ENCODE measurements around the gene SRPX2. TPM values are rescaled to one million over a fixed set of nuclear protein-coding genes. Genes with fewer than 3 reads are reported as not detected.
"Not testable (repeated sequence)": the region's sequence is repeated elsewhere in the genome, so short reads cannot be mapped to it uniquely, and the experiment has no call there.

Gene SRPX2
- polyA plus RNA-seq, 3 donors from 2014 or later = not detected

DNA sequence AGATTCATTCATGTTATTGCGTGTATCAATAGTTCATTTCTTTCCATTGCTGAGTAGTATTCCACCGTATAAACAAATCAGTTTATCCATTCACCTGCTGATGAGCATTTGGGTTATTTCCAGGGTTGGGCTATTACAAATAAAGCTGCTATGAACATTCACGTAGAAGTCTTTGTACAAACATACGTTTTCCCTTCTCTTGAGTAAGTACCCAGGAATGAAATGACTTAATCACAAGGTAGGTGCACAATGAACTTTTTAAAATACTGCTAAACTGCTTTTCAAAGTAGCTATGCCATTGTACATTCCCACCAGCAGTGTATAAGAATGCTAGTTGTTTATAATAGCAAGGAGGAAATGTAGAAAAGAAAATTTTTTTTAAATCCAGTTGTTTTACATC lies 52.0 kb downstream of the SRPX2 start:
- Mint-ChIP-seq H3K9me3 (no peaks in the 10 kb centered on the region), H3K27ac (no peak overlapping the region), H3K27me3 (ENCODE audit: low read depth in 3 of 3) (peaks cover 3 to 14% (median 4%) of the 10 kb centered on the region in 3 donors), H3K4me1 (no peaks in the 10 kb centered on the region), H3K36me3 (no peaks in the 10 kb centered on the region), H3K4me3 (no peak overlapping the region)
- DNase-seq = no peak

DNA sequence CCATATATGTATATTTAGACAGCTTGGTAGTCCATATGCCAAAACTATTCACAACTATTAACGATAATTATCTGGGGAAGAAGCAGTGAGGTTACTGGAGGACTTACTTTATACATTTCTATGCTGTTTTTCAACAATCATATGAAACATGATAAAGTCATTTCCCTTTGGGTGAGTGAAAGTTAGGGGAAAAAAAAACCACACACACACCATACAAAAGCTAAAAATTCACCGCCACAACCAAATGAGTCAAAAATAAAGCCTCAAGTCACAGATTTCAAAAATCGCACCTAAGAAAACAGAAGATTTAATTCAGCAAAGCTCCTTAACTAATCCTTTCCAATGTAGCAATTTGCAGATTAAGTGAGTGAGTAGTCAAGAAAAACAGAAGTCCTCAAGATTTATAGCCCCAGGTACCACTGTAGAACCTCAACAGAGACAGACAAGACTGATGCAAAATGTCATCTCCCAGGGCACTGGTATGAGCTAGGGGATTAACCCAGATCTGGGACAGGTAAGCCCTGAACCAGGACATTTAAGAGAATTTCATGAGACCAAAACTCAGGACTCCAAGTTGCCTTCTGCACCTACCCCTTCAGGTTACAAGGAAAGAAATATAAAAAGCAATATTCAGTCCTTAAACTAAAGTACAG lies 52.8 kb downstream of the SRPX2 start:
- H3K27ac Mint-ChIP-seq = no peak overlapping the region

DNA sequence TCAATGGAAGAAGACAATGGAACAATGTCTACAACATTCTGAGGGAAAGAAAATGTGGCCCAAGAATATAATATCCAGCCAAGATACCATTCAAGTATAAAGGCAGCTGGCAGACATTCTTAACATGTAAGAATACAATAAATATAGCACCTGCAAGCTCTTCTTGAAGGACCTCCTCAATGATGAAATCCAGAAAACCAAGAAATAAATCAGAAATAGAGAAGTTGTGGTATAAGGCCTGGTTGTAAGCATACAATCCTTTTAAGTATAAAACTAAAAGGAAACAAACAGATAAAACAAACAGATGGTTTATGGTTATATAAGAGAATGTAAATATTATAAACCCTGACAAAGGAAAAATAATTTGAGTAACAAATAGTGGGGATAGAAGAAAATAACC lies 54.6 kb downstream of the SRPX2 start:
- Mint-ChIP-seq H3K9me3 (peaks cover 0 to 2% (median 0%) of the 10 kb centered on the region in 6 donors), H3K36me3 (no peaks in the 10 kb centered on the region), H3K27ac (no peak overlapping the region), H3K4me1 (no peaks in the 10 kb centered on the region), H3K27me3 (ENCODE audit: low read depth in 3 of 3) (peaks cover 2 to 13% (median 4%) of the 10 kb centered on the region in 3 donors), H3K4me3 (no peak overlapping the region)
- no peak for DNase-seq

More for the DNA sequence above, 52.8 kb downstream of the SRPX2 start:
- Mint-ChIP-seq H3K36me3 (no peaks in the 10 kb centered on the region), H3K4me1 (no peaks in the 10 kb centered on the region), H3K9me3 (no peaks in the 10 kb centered on the region), H3K27me3 (ENCODE audit: low read depth in 3 of 3) (peaks cover 4 to 20% (median 4%) of the 10 kb centered on the region in 3 donors), H3K4me3 (no peak overlapping the region)
- DNase-seq = no peak

DNA sequence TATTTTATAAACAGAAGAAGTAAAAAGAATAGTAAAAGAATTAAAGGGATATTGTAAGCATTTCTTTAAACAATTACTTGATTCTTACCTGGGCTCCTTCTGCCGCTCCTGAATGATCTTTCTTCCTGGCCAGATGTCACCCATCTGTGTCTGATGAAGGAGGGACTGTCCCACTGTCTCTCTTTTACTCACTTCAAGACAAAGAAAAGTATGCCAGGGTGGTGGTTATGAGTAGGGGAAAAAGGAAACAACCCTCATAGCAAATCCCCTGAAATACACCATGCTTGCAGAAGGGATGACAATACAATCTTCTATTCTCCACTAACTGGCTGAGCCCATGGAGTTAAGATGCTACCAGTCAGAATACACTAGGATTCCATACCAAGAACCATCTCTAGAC lies 56.8 kb downstream of the SRPX2 start:
- Mint-ChIP-seq H3K4me1 (no peaks in the 10 kb centered on the region), H3K27ac (no peak overlapping the region), H3K9me3 (peaks cover 0 to 2% (median 0%) of the 10 kb centered on the region in 6 donors), H3K27me3 (ENCODE audit: low read depth in 3 of 3) (peaks cover 4 to 15% (median 6%) of the 10 kb centered on the region in 3 donors), H3K4me3 (no peak overlapping the region), H3K36me3 (no peaks in the 10 kb centered on the region)
- no peak for DNase-seq

DNA sequence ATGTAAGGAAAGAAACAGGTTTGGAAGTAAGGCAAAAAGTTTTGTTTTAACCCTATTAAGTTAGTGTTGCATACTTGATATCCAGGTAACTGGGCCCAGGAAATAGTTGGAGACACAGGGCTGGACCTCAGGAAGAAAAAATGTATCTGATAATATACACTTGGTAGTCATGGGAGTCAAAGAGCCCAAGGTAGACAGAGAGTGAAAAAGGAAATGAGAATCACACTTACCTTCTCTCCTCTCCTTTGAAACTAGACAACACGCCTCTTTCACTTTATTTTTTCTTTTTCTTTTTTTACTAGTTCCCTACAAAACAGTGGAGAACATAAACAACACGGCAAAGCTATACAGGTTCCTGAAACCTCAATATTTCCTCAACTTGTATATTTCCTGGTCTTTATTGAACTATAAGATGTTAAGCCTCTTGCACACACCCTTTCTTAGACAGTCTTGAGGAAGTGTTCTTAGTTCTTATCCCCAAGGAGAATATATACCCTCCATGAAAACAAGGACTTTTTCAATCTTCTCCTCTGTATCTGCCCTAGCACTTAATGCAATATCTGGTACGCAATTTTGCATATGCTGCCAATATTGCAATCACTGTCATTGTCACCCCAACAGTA lies 60.7 kb downstream of the SRPX2 start:
- no peak overlapping the region for H3K4me3 Mint-ChIP-seq
- no peaks in the 10 kb centered on the region for H3K4me1 Mint-ChIP-seq
- DNase-seq = no peak
- H3K36me3 Mint-ChIP-seq = no peaks in the 10 kb centered on the region
- H3K9me3 Mint-ChIP-seq = peaks cover 0 to 2% (median 0%) of the 10 kb centered on the region in 6 donors
- no peak overlapping the region for H3K27ac Mint-ChIP-seq
- H3K27me3 Mint-ChIP-seq (ENCODE audit: low read depth in 3 of 3) = peaks cover 6 to 13% (median 8%) of the 10 kb centered on the region in 3 donors

DNA sequence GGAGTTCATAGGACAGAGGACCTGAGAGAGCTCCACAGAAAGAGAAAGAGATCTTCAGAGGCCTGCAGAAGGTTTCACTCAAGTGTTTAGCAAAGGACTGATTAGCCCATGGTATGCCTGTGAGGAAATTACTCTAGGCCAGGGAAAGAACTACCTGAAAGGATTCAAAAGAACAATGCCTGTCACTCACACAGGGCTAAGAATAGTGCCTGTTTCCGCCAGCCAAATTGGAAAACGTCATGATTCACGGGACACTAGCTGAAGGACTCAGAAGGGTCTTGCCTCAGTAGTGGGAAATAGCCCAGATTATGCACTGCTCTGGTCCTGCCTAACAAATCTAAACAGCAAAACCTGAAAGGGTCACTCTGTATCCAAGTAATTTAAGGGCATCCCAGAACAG lies 66.8 kb downstream of the SRPX2 start:
- Mint-ChIP-seq H3K27me3 (ENCODE audit: low read depth in 3 of 3) (peaks cover 0 to 4% (median 4%) of the 10 kb centered on the region in 3 donors), H3K27ac (no peak overlapping the region), H3K36me3 (no peaks in the 10 kb centered on the region), H3K4me1 (no peaks in the 10 kb centered on the region), H3K9me3 (no peaks in the 10 kb centered on the region), H3K4me3 (no peak overlapping the region)
- no peak for DNase-seq

DNA sequence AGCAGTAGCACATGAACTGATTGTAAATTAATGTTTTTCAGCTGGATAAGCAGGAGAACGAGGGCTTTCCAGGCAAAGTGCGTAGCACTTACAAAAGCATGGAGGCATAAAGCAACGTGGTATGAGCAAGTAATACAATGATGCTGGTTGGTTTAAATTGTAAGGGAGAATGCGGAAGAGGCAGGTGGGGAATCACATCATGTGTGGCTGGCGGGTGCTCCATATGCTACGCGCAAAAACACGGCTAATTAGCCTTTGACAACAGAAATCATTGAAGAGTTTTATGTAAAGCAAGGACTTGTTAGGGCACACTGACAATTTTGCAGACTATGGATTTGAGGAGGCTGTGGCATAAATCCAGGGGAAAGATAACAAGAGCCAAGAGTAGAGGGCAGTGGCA lies 73.4 kb downstream of the SRPX2 start:
- H3K4me3 Mint-ChIP-seq = no peak overlapping the region
- no peak overlapping the region for H3K27ac Mint-ChIP-seq
- H3K9me3 Mint-ChIP-seq = no peaks in the 10 kb centered on the region
- no peaks in the 10 kb centered on the region for H3K4me1 Mint-ChIP-seq
- H3K27me3 Mint-ChIP-seq (ENCODE audit: low read depth in 3 of 3) = peaks cover 1 to 10% (median 2%) of the 10 kb centered on the region in 3 donors
- no peak for DNase-seq
- no peaks in the 10 kb centered on the region for H3K36me3 Mint-ChIP-seq

DNA sequence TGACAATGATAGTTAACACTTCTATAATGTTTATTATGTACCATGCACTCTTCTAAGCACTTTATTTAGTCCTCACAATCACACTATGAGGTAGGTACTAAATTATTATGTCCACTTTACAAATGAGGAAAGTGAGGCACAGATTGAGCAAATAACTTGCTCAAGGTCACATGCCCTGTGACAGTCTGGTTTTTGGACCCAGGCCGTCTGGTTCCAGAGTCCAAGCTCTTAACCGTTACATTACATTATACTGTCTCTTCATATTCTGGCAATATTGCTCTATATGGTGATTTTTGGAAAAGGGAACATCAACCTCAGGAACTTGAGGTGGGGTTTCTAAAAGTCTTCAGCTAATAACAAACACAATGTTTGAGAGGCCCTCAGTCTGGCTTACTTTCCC lies 75.1 kb downstream of the SRPX2 start:
- Mint-ChIP-seq H3K9me3 (no peaks in the 10 kb centered on the region), H3K36me3 (no peaks in the 10 kb centered on the region), H3K4me1 (no peaks in the 10 kb centered on the region), H3K27ac (no peak overlapping the region), H3K27me3 (ENCODE audit: low read depth in 3 of 3) (peaks cover 2 to 14% (median 3%) of the 10 kb centered on the region in 3 donors), H3K4me3 (no peak overlapping the region)
- DNase-seq = no peak

DNA sequence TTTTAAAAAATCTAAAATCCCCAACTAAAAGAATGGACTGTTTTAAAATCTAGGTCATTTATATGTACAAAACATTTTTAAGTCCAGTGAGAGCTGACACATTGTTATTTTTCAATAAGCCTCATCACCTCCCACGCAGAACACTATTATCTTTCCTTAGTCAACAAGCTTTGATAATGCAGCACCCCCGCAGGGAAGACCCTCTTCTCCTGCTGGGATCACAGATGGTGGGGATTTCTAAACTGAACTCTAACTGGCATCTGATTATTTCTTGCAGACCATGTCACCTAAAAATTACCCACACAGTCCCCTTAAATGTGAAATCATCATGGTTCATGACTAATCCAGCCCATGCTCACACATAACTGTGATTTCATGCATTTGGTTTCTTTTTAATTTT lies 76.3 kb downstream of the SRPX2 start:
- Mint-ChIP-seq H3K9me3 (no peaks in the 10 kb centered on the region), H3K4me1 (no peaks in the 10 kb centered on the region), H3K27me3 (ENCODE audit: low read depth in 3 of 3) (peaks cover 2 to 14% (median 3%) of the 10 kb centered on the region in 3 donors), H3K4me3 (no peak overlapping the region), H3K27ac (no peak overlapping the region), H3K36me3 (no peaks in the 10 kb centered on the region)
- no peak for DNase-seq

DNA sequence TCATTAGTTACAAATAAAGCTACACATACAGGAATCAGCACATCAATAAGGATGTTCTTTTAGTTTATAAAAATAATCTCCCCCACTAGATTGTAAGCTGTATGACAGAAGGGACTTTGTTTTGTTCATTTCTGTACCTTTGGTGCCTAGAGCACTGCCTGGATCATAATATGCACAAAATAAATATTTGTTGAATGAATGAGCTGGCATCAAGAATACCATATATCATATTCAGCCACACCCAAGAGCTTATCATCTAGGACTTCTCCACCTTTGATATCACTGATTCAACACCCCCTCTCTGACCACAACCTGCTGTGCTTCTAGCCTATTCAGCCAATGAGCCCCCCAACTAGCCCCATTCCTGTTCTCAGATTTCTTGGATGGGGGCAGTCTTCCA lies 77.3 kb downstream of the SRPX2 start:
- Mint-ChIP-seq H3K9me3 (no peaks in the 10 kb centered on the region), H3K36me3 (no peaks in the 10 kb centered on the region), H3K27ac (no peak overlapping the region), H3K4me3 (no peak overlapping the region), H3K4me1 (no peaks in the 10 kb centered on the region), H3K27me3 (ENCODE audit: low read depth in 3 of 3) (peaks cover 3 to 14% (median 3%) of the 10 kb centered on the region in 3 donors)
- DNase-seq = no peak

DNA sequence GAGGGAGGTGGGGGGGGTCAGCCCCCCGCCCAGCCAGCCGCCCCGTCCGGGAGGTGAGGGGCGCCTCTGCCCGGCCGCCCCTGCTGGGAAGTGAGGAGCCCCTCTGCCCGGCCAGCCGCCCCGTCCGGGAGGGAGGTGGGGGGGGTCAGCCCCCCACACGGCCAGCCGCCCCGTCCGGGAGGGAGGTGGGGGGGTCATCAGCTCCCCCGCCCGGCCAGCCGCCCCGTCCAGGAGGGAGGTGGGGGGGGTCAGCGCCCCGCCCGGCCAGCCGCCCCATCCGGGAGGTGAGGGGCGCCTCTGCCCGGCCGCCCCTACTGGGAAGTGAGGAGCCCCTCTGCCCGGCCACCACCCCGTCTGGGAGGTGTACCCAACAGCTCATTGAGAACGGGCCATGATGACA lies 80.0 kb downstream of the SRPX2 start:
- H3K27ac Mint-ChIP-seq, DNase-seq, H3K4me3 Mint-ChIP-seq, H3K36me3 Mint-ChIP-seq, H3K4me1 Mint-ChIP-seq, H3K9me3 Mint-ChIP-seq: not testable (repeated sequence)
- peaks cover 2 to 17% (median 3%) of the 10 kb centered on the region in 3 donors for H3K27me3 Mint-ChIP-seq (ENCODE audit: low read depth in 3 of 3)

Other genes with a start within 250 kb of the SRPX2 start
- not detected for gene PCDH19, start 233.9 kb upstream of the SRPX2 start, polyA plus RNA-seq
- not detected for gene TNMD, start 59.3 kb upstream of the SRPX2 start, polyA plus RNA-seq
- under 1 TPM in 1 of 3 donors, not detected in 2; 0.64 TPM for gene TSPAN6, start 7.4 kb upstream of the SRPX2 start, polyA plus RNA-seq
- under 1 TPM in 1 of 3 donors, not detected in 2; 0.70 TPM for gene SYTL4, start 87.9 kb downstream of the SRPX2 start, polyA plus RNA-seq
- gene CSTF2, start 176.2 kb downstream of the SRPX2 start, polyA plus RNA-seq = 10 to 100 TPM in 2 of 3 donors, 1 to 10 TPM in 1; 7.4 to 15.2 (median 10.2) TPM
- not detected for gene NOX1, start 230.2 kb downstream of the SRPX2 start, polyA plus RNA-seq